GM23338 (cell line): ENCODE results near the gene NXPH3.

Experiments used
- CREB1 ChIP-seq: fragments of 250-450 bp; sonication (Bioruptor Pico); IDR thresholded peaks from 2 replicates; pipeline ENCODE4 v1.5.0; 2020; ENCODE audit warnings: low read depth, mild to moderate bottlenecking, moderate library complexity
- CTCF ChIP-seq, 2 experiments: fragments of 200-600 bp in 1 of 2; sonication (generic) in 1 of 2; conservative IDR thresholded peaks; 2 replicates each; pipeline versions ENCODE4 v1.5.1 to v1.6.1; 2016 to 2017; ENCODE audit warnings: antibody characterized with exemption in 2 of 2, low read depth in 2 of 2, mild to moderate bottlenecking in 2 of 2, moderate library complexity in 1 of 2
- ETS1 ChIP-seq: IDR thresholded peaks from 2 replicates; pipeline ENCODE4 v1.6.1; 2016; ENCODE audit warnings: antibody characterized with exemption
- EZH2 ChIP-seq: fragments of 200-600 bp; sonication (generic); IDR thresholded peaks from one replicate; pipeline ENCODE4 v1.8.0; 2017; ENCODE audit warnings: antibody characterized with exemption, mild to moderate bottlenecking, low read depth; ENCODE audit not compliant: unreplicated experiment
- EZH2phosphoT487 ChIP-seq: fragments of 200-600 bp; sonication (generic); IDR thresholded peaks from one replicate; pipeline ENCODE4 v1.8.1; 2018; ENCODE audit warnings: antibody characterized with exemption; ENCODE audit not compliant: unreplicated experiment
- JUNB ChIP-seq: IDR thresholded peaks from one replicate; pipeline ENCODE4 v1.6.1; 2016; ENCODE audit warnings: antibody characterized with exemption; ENCODE audit not compliant: unreplicated experiment
- NANOG ChIP-seq: IDR thresholded peaks from 2 replicates; pipeline ENCODE4 v1.6.1; 2016; ENCODE audit warnings: antibody characterized with exemption, borderline replicate concordance
- POLR2AphosphoS5 ChIP-seq: IDR thresholded peaks from 2 replicates; pipeline ENCODE4 v1.6.1; 2016; ENCODE audit warnings: antibody characterized with exemption, low read depth
- REST ChIP-seq: IDR thresholded peaks from one replicate; pipeline ENCODE4 v1.6.1; 2018; ENCODE audit warnings: antibody characterized with exemption; ENCODE audit not compliant: unreplicated experiment
- STAT1 ChIP-seq: IDR thresholded peaks from one replicate; pipeline ENCODE4 v1.6.1; 2016; ENCODE audit warnings: antibody characterized with exemption; ENCODE audit not compliant: unreplicated experiment
- ZNF114 ChIP-seq: fragments of 250-450 bp; sonication (Bioruptor Pico); IDR thresholded peaks from 2 replicates; pipeline ENCODE4 v1.5.0; 2020; ENCODE audit warnings: mild to moderate bottlenecking, moderate library complexity
- ZNF331 ChIP-seq: fragments of 250-450 bp; sonication (Bioruptor Pico); IDR thresholded peaks from 2 replicates; pipeline ENCODE4 v1.5.0; 2020; ENCODE audit warnings: low read depth, mild to moderate bottlenecking, moderate library complexity
- ZNF462 ChIP-seq: fragments of 250-450 bp; sonication (Bioruptor Pico); IDR thresholded peaks from 2 replicates; pipeline ENCODE4 v1.5.0; 2020; ENCODE audit warnings: mild to moderate bottlenecking, moderate library complexity

GRCh38 chr17:49583889-49584288 lies 8.2 kb downstream of the NXPH3 start:
- no peak for TF ChIP-seq CTCF (conservative IDR thresholded peaks at IDR 0.05; ENCODE audit: low read depth in 2 of 2)
- no peak for TF ChIP-seq EZH2
- no peak for TF ChIP-seq POLR2AphosphoS5
- TF ChIP-seq REST, result no peak
- TF ChIP-seq EZH2phosphoT487, result no peak
- TF ChIP-seq ETS1, result no peak
- TF ChIP-seq CREB1 (CRISPR knock-in tag), result no peak
- TF ChIP-seq ZNF331, result no peak
- TF ChIP-seq JUNB, result no peak
- TF ChIP-seq ZNF114, result no peak
- TF ChIP-seq NANOG, result no peak
- TF ChIP-seq ZNF462, result no peak
- no peak for TF ChIP-seq STAT1
